ENCODE data around the gene WDFY2. TPM values are rescaled to one million over a fixed set of nuclear protein-coding genes. Genes with fewer than 3 reads are reported as not detected.

The WDFY2 gene
- total and polyA plus RNA-seq, 4 donors: 2.5 to 24.4 (median 11.2) TPM

GRCh38 chr13:51786425-51787265, 202.4 kb downstream of the WDFY2 start:
- DNase-seq (no peak), ATAC-seq (ENCODE audit: low FRiP score) (peak; percentile 35)
- Histone ChIP-seq H3K4me1 (ENCODE audit: control insufficient read depth in 1 of 2, insufficient read depth in 2 of 2, low read length in 2 of 2) (no peaks in the 10 kb centered on the region), H3K27me3 (ENCODE audit: control insufficient read depth in 1 of 2, insufficient read depth in 2 of 2, low read length in 1 of 2) (no peaks in the 10 kb centered on the region), H3K9me3 (ENCODE audit: control insufficient read depth, low read length) (no peaks in the 10 kb centered on the region), H3K27ac (ENCODE audit: low read depth in 1 of 2, low read length in 2 of 2) (no peak overlapping the region), H3K4me3 (ENCODE audit: low read length in 2 of 2) (no peak overlapping the region), H3K36me3 (ENCODE audit: control insufficient read depth in 1 of 2, insufficient read depth in 2 of 2, low read length in 1 of 2) (no peaks in the 10 kb centered on the region)
- WGBS, 2 donors: 71% methylated on average over 10 of the region's 10 CpGs
- intact Hi-C loops (cut with DNase I): no loop called here

- no peak overlapping the region for H3K27ac ChIP-seq (ENCODE audit: low read depth in 1 of 2, low read length in 2 of 2)
- no peaks in the 10 kb centered on the region for H3K9me3 ChIP-seq (ENCODE audit: control insufficient read depth, low read length)
- DNase-seq (no peak), ATAC-seq (ENCODE audit: low FRiP score) (no peak)
- H3K4me1 ChIP-seq (ENCODE audit: control insufficient read depth in 1 of 2, insufficient read depth in 2 of 2, low read length in 2 of 2): no peaks in the 10 kb centered on the region
- H3K27me3 ChIP-seq (ENCODE audit: control insufficient read depth in 1 of 2, insufficient read depth in 2 of 2, low read length in 1 of 2): no peaks in the 10 kb centered on the region
- WGBS, 2 donors: 77 to 78% methylated on average over 6 of the region's 6 CpGs
- no peak overlapping the region for H3K4me3 ChIP-seq (ENCODE audit: low read length in 2 of 2)
- peaks cover 0 to 2% of the 10 kb centered on the region in 2 donors for H3K36me3 ChIP-seq (ENCODE audit: control insufficient read depth in 1 of 2, insufficient read depth in 2 of 2, low read length in 1 of 2)
- intact Hi-C loops (cut with DNase I): no loop called here
These were observed 209.5 kb downstream of the WDFY2 start for GRCh38 chr13:51793570-51794271.

- WGBS, 2 donors: 86 to 93% methylated on average over 4 of the region's 4 CpGs
- H3K27me3 ChIP-seq (ENCODE audit: control insufficient read depth in 1 of 2, insufficient read depth in 2 of 2, low read length in 1 of 2): no peaks in the 10 kb centered on the region
- H3K27ac ChIP-seq (ENCODE audit: low read depth in 1 of 2, low read length in 2 of 2): no peak overlapping the region
- no peak overlapping the region for H3K4me3 ChIP-seq (ENCODE audit: low read length in 2 of 2)
- no peak for ATAC-seq (ENCODE audit: low FRiP score)
- H3K9me3 ChIP-seq (ENCODE audit: control insufficient read depth, low read length): no peaks in the 10 kb centered on the region
- DNase-seq: no peak
- intact Hi-C loops (cut with DNase I): no loop called here
- no peaks in the 10 kb centered on the region for H3K4me1 ChIP-seq (ENCODE audit: control insufficient read depth in 1 of 2, insufficient read depth in 2 of 2, low read length in 2 of 2)
- H3K36me3 ChIP-seq (ENCODE audit: control insufficient read depth in 1 of 2, insufficient read depth in 2 of 2, low read length in 1 of 2): peaks cover 0 to 2% of the 10 kb centered on the region in 2 donors
These were observed 210.7 kb downstream of the WDFY2 start for GRCh38 chr13:51794964-51795363.

GRCh38 chr13:51795419-51795818, 211.2 kb downstream of the WDFY2 start:
- no peaks in the 10 kb centered on the region for H3K27me3 ChIP-seq (ENCODE audit: control insufficient read depth in 1 of 2, insufficient read depth in 2 of 2, low read length in 1 of 2)
- no peaks in the 10 kb centered on the region for H3K9me3 ChIP-seq (ENCODE audit: control insufficient read depth, low read length)
- intact Hi-C loops (cut with DNase I): no loop called here
- no peaks in the 10 kb centered on the region for H3K4me1 ChIP-seq (ENCODE audit: control insufficient read depth in 1 of 2, insufficient read depth in 2 of 2, low read length in 2 of 2)
- WGBS, 2 donors: 95 to 97% methylated on average over 2 of the region's 2 CpGs
- H3K36me3 ChIP-seq (ENCODE audit: control insufficient read depth in 1 of 2, insufficient read depth in 2 of 2, low read length in 1 of 2): peaks cover 0 to 2% of the 10 kb centered on the region in 2 donors
- no peak overlapping the region for H3K4me3 ChIP-seq (ENCODE audit: low read length in 2 of 2)
- ATAC-seq (ENCODE audit: low FRiP score) (no peak), DNase-seq (no peak)
- no peak overlapping the region for H3K27ac ChIP-seq (ENCODE audit: low read depth in 1 of 2, low read length in 2 of 2)

GRCh38 chr13:51796546-51796945, 212.3 kb downstream of the WDFY2 start:
- DNase-seq: no peak
- no peak overlapping the region for H3K4me3 ChIP-seq (ENCODE audit: low read length in 2 of 2)
- intact Hi-C loops (cut with DNase I): no loop called here
- H3K9me3 ChIP-seq (ENCODE audit: control insufficient read depth, low read length): no peaks in the 10 kb centered on the region
- no peaks in the 10 kb centered on the region for H3K4me1 ChIP-seq (ENCODE audit: control insufficient read depth in 1 of 2, insufficient read depth in 2 of 2, low read length in 2 of 2)
- 87% methylated on average over 7 of the region's 7 CpGs for WGBS, 2 donors
- no peaks in the 10 kb centered on the region for H3K27me3 ChIP-seq (ENCODE audit: control insufficient read depth in 1 of 2, insufficient read depth in 2 of 2, low read length in 1 of 2)
- H3K27ac ChIP-seq (ENCODE audit: low read depth in 1 of 2, low read length in 2 of 2): no peak overlapping the region
- no peak for ATAC-seq (ENCODE audit: low FRiP score)
- peaks cover 0 to 2% of the 10 kb centered on the region in 2 donors for H3K36me3 ChIP-seq (ENCODE audit: control insufficient read depth in 1 of 2, insufficient read depth in 2 of 2, low read length in 1 of 2)

GRCh38 chr13:51797664-51798488, 213.6 kb downstream of the WDFY2 start:
- intact Hi-C loops (cut with DNase I): no loop called here

GRCh38 chr13:51799261-51799660, 215.0 kb downstream of the WDFY2 start:
- no peak overlapping the region for H3K27ac ChIP-seq (ENCODE audit: low read depth in 1 of 2, low read length in 2 of 2)
- H3K4me3 ChIP-seq (ENCODE audit: low read length in 2 of 2): no peak overlapping the region
- DNase-seq (no peak), ATAC-seq (ENCODE audit: low FRiP score) (no peak)
- H3K9me3 ChIP-seq (ENCODE audit: control insufficient read depth, low read length): no peaks in the 10 kb centered on the region
- WGBS, 2 donors: 93 to 95% methylated on average over 12 of the region's 12 CpGs
- H3K36me3 ChIP-seq (ENCODE audit: control insufficient read depth in 1 of 2, insufficient read depth in 2 of 2, low read length in 1 of 2): peaks cover 0 to 2% of the 10 kb centered on the region in 2 donors
- H3K27me3 ChIP-seq (ENCODE audit: control insufficient read depth in 1 of 2, insufficient read depth in 2 of 2, low read length in 1 of 2): no peaks in the 10 kb centered on the region
- intact Hi-C loops (cut with DNase I): no loop called here
- H3K4me1 ChIP-seq (ENCODE audit: control insufficient read depth in 1 of 2, insufficient read depth in 2 of 2, low read length in 2 of 2): peaks cover 2 to 6% of the 10 kb centered on the region in 2 donors

More at GRCh38 chr13:51797664-51798488, 213.6 kb downstream of the WDFY2 start:
- WGBS, 2 donors: 74 to 77% methylated on average over 12 of the region's 12 CpGs
- no peaks in the 10 kb centered on the region for H3K9me3 ChIP-seq (ENCODE audit: control insufficient read depth, low read length)
- no peak overlapping the region for H3K4me3 ChIP-seq (ENCODE audit: low read length in 2 of 2)
- peaks cover 2 to 6% of the 10 kb centered on the region in 2 donors for H3K4me1 ChIP-seq (ENCODE audit: control insufficient read depth in 1 of 2, insufficient read depth in 2 of 2, low read length in 2 of 2)
- H3K27me3 ChIP-seq (ENCODE audit: control insufficient read depth in 1 of 2, insufficient read depth in 2 of 2, low read length in 1 of 2): no peaks in the 10 kb centered on the region
- ATAC-seq (ENCODE audit: low FRiP score): no peak
- DNase-seq: no peak
- peaks cover 0 to 2% of the 10 kb centered on the region in 2 donors for H3K36me3 ChIP-seq (ENCODE audit: control insufficient read depth in 1 of 2, insufficient read depth in 2 of 2, low read length in 1 of 2)
- no peak overlapping the region for H3K27ac ChIP-seq (ENCODE audit: low read depth in 1 of 2, low read length in 2 of 2)

- no peak for ATAC-seq (ENCODE audit: low FRiP score)
- H3K9me3 ChIP-seq (ENCODE audit: control insufficient read depth, low read length): no peaks in the 10 kb centered on the region
- H3K27me3 ChIP-seq (ENCODE audit: control insufficient read depth in 1 of 2, insufficient read depth in 2 of 2, low read length in 1 of 2): no peaks in the 10 kb centered on the region
- H3K27ac ChIP-seq (ENCODE audit: low read depth in 1 of 2, low read length in 2 of 2): peak overlapping the region in 1 of 2 donors; percentile 37
- peaks cover 0 to 2% of the 10 kb centered on the region in 2 donors for H3K36me3 ChIP-seq (ENCODE audit: control insufficient read depth in 1 of 2, insufficient read depth in 2 of 2, low read length in 1 of 2)
- WGBS, 2 donors: 31 to 36% methylated on average over 5 of the region's 5 CpGs
- no peak overlapping the region for H3K4me3 ChIP-seq (ENCODE audit: low read length in 2 of 2)
- DNase-seq: no peak
- intact Hi-C loops (cut with DNase I): loop anchor here (5.0 to 10.0 kb wide), 5 partner anchors 38 to 356 kb away; partner anchors contain the start of gene INTS6 (in 1 of the 2)
- H3K4me1 ChIP-seq (ENCODE audit: control insufficient read depth in 1 of 2, insufficient read depth in 2 of 2, low read length in 2 of 2): peaks cover 2 to 6% of the 10 kb centered on the region in 2 donors
These were observed 216.2 kb downstream of the WDFY2 start for GRCh38 chr13:51800486-51800885.
